H1 (cell line): ENCODE measurements around the gene TET2. TPM values are rescaled to one million over a fixed set of nuclear protein-coding genes. Genes with fewer than 3 reads are reported as not detected.

Source experiments
- CTCF ChIA-PET: fragments of 300-600 bp; sonication (Branson Sonifier 250); formaldehyde crosslinking; loops from one replicate; lab custom pipeline; 2021; ENCODE audit not compliant: partially characterized antibody; lab: Charles Lee
- POLR2A ChIA-PET: fragments of 300-600 bp; sonication (Branson Sonifier 250); formaldehyde crosslinking; loops from one replicate; lab custom pipeline; 2021; ENCODE audit warnings: inconsistent platforms; ENCODE audit not compliant: partially characterized antibody; lab: Charles Lee
- DNase-seq, 2 experiments: peaks; one replicate each; pipeline versions ENCODE4 v3.0.0 to v3.0.0-alpha.2; 2010 to 2022; ENCODE audit warnings: low spot score in 2 of 2, low read depth in 1 of 2, mixed read lengths in 1 of 2
- FAIRE-seq: peaks from 2 replicates; lab custom pipeline; 2011; peaks lifted over from hg19 to GRCh38; lab: Jason Lieb, UNC
- H2AFZ ChIP-seq: 2 replicates; pipeline ENCODE4 v1.8.1; 2012; ENCODE audit warnings: low read length, inconsistent platforms
- H2AK5ac ChIP-seq: 2 replicates; pipeline ENCODE4 v1.6.1; 2013; ENCODE audit warnings: low read depth, low read length
- H2BK120ac ChIP-seq: replicated peaks from 2 replicates; pipeline ENCODE3; 2013; ENCODE audit warnings: low read depth, low read length, inconsistent platforms
- H2BK12ac ChIP-seq: 2 replicates; pipeline ENCODE4 v1.6.1; 2013; ENCODE audit warnings: low read depth, low read length
- H2BK15ac ChIP-seq: 2 replicates; pipeline ENCODE4 v1.6.1; 2013; ENCODE audit warnings: low read length
- H2BK20ac ChIP-seq: 2 replicates; pipeline ENCODE4 v1.6.1; 2013; ENCODE audit warnings: low read length
- H2BK5ac ChIP-seq: 2 replicates; pipeline ENCODE4 v1.6.1; 2013; ENCODE audit warnings: low read depth, low read length
- H3K14ac ChIP-seq: 2 replicates; pipeline ENCODE4 v1.6.1; 2013; ENCODE audit warnings: inconsistent platforms; ENCODE audit not compliant: insufficient read length
- H3K18ac ChIP-seq: 2 replicates; pipeline ENCODE4 v1.6.1; 2013; ENCODE audit warnings: low read length; ENCODE audit errors: extremely low read depth
- H3K23ac ChIP-seq: 2 replicates; pipeline ENCODE4 v1.6.1; 2013; ENCODE audit warnings: inconsistent platforms; ENCODE audit not compliant: insufficient read length
- H3K23me2 ChIP-seq: 2 replicates; pipeline ENCODE4 v1.6.1; 2013; ENCODE audit warnings: low read depth, low read length
- H3K27ac ChIP-seq: 2 replicates; pipeline ENCODE4 v1.6.1; 2011; ENCODE audit warnings: low read depth, low read length, inconsistent platforms
- H3K27me3 ChIP-seq, 4 experiments: replicated peaks in 1 of 4; 1 replicate in 1 of 4; 2 replicates in 3 of 4; pipeline versions ENCODE4 v1.6.1 to v1.8.1; 2011 to 2013; ENCODE audit warnings: low read length in 3 of 4, mild to moderate bottlenecking in 3 of 4, inconsistent platforms in 2 of 4, mixed read lengths in 2 of 4, moderate library complexity in 1 of 4; ENCODE audit not compliant: control insufficient read depth in 3 of 4, insufficient read depth in 3 of 4; ENCODE audit errors: extremely low read depth in 1 of 4
- H3K36me3 ChIP-seq, 4 experiments: 2 replicates each; pipeline versions ENCODE4 v1.6.1 to v1.8.1; 2011 to 2013; ENCODE audit warnings: mild to moderate bottlenecking in 4 of 4, low read length in 3 of 4, moderate library complexity in 2 of 4, control low read depth in 1 of 4, inconsistent platforms in 1 of 4; ENCODE audit not compliant: insufficient read depth in 4 of 4, control insufficient read depth in 2 of 4
- H3K4ac ChIP-seq: replicated peaks from 2 replicates; pipeline ENCODE3; 2013; ENCODE audit warnings: low read length, low read depth, mixed read lengths, inconsistent platforms; ENCODE audit not compliant: insufficient read length
- H3K4me1 ChIP-seq, 4 experiments: replicated peaks in 1 of 4; 1 replicate in 1 of 4; 2 replicates in 3 of 4; pipeline versions ENCODE4 v1.6.1 to v1.8.1; 2011 to 2013; ENCODE audit warnings: low read length in 3 of 4, inconsistent platforms in 2 of 4, mixed read lengths in 1 of 4; ENCODE audit not compliant: insufficient read depth in 4 of 4, control insufficient read depth in 3 of 4
- H3K4me2 ChIP-seq, 2 experiments: 2 replicates each; pipeline versions ENCODE4 v1.6.1 to v1.8.1; 2011 to 2013; ENCODE audit warnings: low read depth in 2 of 2, low read length in 2 of 2, control low read depth in 1 of 2, inconsistent platforms in 1 of 2, mild to moderate bottlenecking in 1 of 2; ENCODE audit not compliant: insufficient read depth in 1 of 2
- H3K4me3 ChIP-seq, 4 experiments: fragments of 200-600, 300-600 bp in 1 of 4; sonication (generic), shearing (Covaris generic), sonication (Bioruptor Twin) in 1 of 4; 2 replicates each; pipeline versions ENCODE4 v1.5.1 to v1.8.1; 2011 to 2016; ENCODE audit warnings: low read length in 4 of 4, low read depth in 3 of 4, control low read depth in 2 of 4, inconsistent platforms in 2 of 4, mild to moderate bottlenecking in 2 of 4, mixed read lengths in 1 of 4, moderate library complexity in 1 of 4; ENCODE audit not compliant: insufficient read depth in 2 of 4; ENCODE audit errors: extremely low read depth in 1 of 4
- H3K56ac ChIP-seq: replicated peaks from 2 replicates; pipeline ENCODE3; 2013; ENCODE audit warnings: low read depth, mild to moderate bottlenecking, mixed read lengths, low read length, inconsistent platforms; ENCODE audit not compliant: insufficient read length
- H3K79me1 ChIP-seq: 2 replicates; pipeline ENCODE4 v1.6.1; 2013; ENCODE audit warnings: low read depth, low read length, control low read depth
- H3K79me2 ChIP-seq, 2 experiments: 2 replicates each; pipeline versions ENCODE4 v1.6.1 to v1.8.1; 2012 to 2013; ENCODE audit warnings: low read length in 2 of 2, mild to moderate bottlenecking in 2 of 2, inconsistent platforms in 1 of 2; ENCODE audit not compliant: insufficient read depth in 2 of 2, control insufficient read depth in 1 of 2
- H3K9ac ChIP-seq, 4 experiments: replicated peaks in 1 of 4; 1 replicate in 1 of 4; 2 replicates in 3 of 4; pipeline versions ENCODE4 v1.6.1 to v1.8.1; 2011 to 2013; ENCODE audit warnings: low read depth in 3 of 4, low read length in 3 of 4, control low read depth in 2 of 4, mild to moderate bottlenecking in 2 of 4, moderate library complexity in 2 of 4, inconsistent platforms in 1 of 4; ENCODE audit errors: extremely low read depth in 1 of 4
- H3K9me3 ChIP-seq, 2 experiments: 2 replicates each; pipeline versions ENCODE4 v1.6.1 to v1.8.1; 2012 to 2013; ENCODE audit warnings: mild to moderate bottlenecking in 2 of 2, moderate library complexity in 2 of 2, control low read depth in 1 of 2, inconsistent platforms in 1 of 2, low read depth in 1 of 2, low read length in 1 of 2, mixed read lengths in 1 of 2; ENCODE audit not compliant: insufficient read depth in 2 of 2
- H4K20me1 ChIP-seq, 2 experiments: replicated peaks in 1 of 2; 2 replicates each; pipeline versions ENCODE3 to v1.8.1; 2011 to 2013; ENCODE audit warnings: inconsistent platforms in 2 of 2, low read length in 2 of 2, mild to moderate bottlenecking in 1 of 2; ENCODE audit not compliant: insufficient read depth in 2 of 2, control insufficient read depth in 1 of 2
- H4K5ac ChIP-seq: 2 replicates; pipeline ENCODE4 v1.6.1; 2013; ENCODE audit warnings: low read length, low read depth, mixed read lengths, inconsistent platforms; ENCODE audit not compliant: insufficient read length
- H4K8ac ChIP-seq: 2 replicates; pipeline ENCODE4 v1.8.0; 2013; ENCODE audit warnings: mild to moderate bottlenecking, moderate library complexity, low read length, inconsistent platforms; ENCODE audit not compliant: insufficient read depth; ENCODE audit errors: extremely low read depth
- H4K91ac ChIP-seq: replicated peaks from 2 replicates; pipeline ENCODE3; 2013; ENCODE audit warnings: low read length, mixed read lengths, inconsistent platforms; ENCODE audit not compliant: insufficient read length
- GTF2F1 ChIP-seq: IDR thresholded peaks from 2 replicates; pipeline ENCODE4 v1.6.1; 2012; ENCODE audit warnings: low read depth, low read length, improper control_type of control experiment, borderline replicate concordance
- NRF1 ChIP-seq: IDR thresholded peaks from 2 replicates; pipeline ENCODE4 v1.6.1; 2011; ENCODE audit warnings: mild to moderate bottlenecking, low read depth, low read length, improper control_type of control experiment
- POLR2AphosphoS5 ChIP-seq: IDR thresholded peaks from 2 replicates; pipeline ENCODE4 v1.6.1; 2011; ENCODE audit warnings: low read depth, low read length
- RBBP5 ChIP-seq: IDR thresholded peaks from 2 replicates; pipeline ENCODE4 v1.7.1; 2012; ENCODE audit warnings: low read depth, mild to moderate bottlenecking, inconsistent platforms, low read length, moderate library complexity, borderline replicate concordance
- TAF7 ChIP-seq: optimal IDR thresholded peaks from 2 replicates; pipeline ENCODE3; 2011; ENCODE audit warnings: low read depth, mild to moderate bottlenecking, inconsistent platforms, low read length, moderate library complexity, borderline replicate concordance
- WGBS, 2 experiments: shearing (Covaris generic) in 1 of 2; methylation state at CpG; one replicate each; pipeline versions ENCODE4 v1.1.6 to v1.1.7; 2013 to 2015; ENCODE audit warnings: low lambda C conversion rate in 2 of 2, mixed read lengths in 2 of 2, inconsistent platforms in 1 of 2, low coverage in 1 of 2, missing lambda C conversion rate in 1 of 2; ENCODE audit not compliant: insufficient replicate concordance in 2 of 2, insufficient coverage in 1 of 2, insufficient read length in 1 of 2; ENCODE audit errors: extremely low coverage in 1 of 2, missing lambda C conversion rate in 1 of 2; 5-methylcytosine and 5-hydroxymethylcytosine counted together
- polyA plus RNA-seq, 7 experiments: library from polyadenylated mRNA; depleted of rRNA in 3 of 7; stranded (reverse) in 5 of 7; unstranded in 2 of 7; fragments of >200 nt in 5 of 7; fragments of 200-250 nt in 2 of 7; gene quantifications; 1 replicate in 5 of 7; 2 replicates in 1 of 7; 4 replicates in 1 of 7; pipeline versions ENCODE4 v1.2.1 to v1.2.3, GENCODE V29; 2011 to 2013; ENCODE audit warnings: missing spikeins in 2 of 7, mixed read lengths in 2 of 7
- total RNA-seq: library from RNA; stranded (reverse); fragmentation: NEBNext Ultra II Directional; extraction: Animal tissue kit (Norgen Biotek cat#: 25700); gene quantifications from 2 replicates; pipeline ENCODE4 v1.2.1, GENCODE V29; 2021

Gene TET2
- total and polyA plus RNA-seq, 2 of the 8 experiments (the other 6 are each of a cell fraction or from before 2014, with no cell fraction given): 1.0 to 2.6 TPM

GRCh38 chr4:105189855-105190650 lies 43.4 kb downstream of the TET2 start:
- Histone ChIP-seq H3K9me3 (no peaks in the 10 kb centered on the region), H2BK12ac (no peak overlapping the region), H3K4me2 (no peak overlapping the region), H3K23ac (no peak overlapping the region), H3K36me3 (no peaks in the 10 kb centered on the region), H2AFZ (no peak overlapping the region), H3K56ac (no peak overlapping the region), H3K4ac (no peak overlapping the region), H4K5ac (no peak overlapping the region), H2BK20ac (no peak overlapping the region), H3K79me2 (no peaks in the 10 kb centered on the region)
- no peak for FAIRE-seq
- TF ChIP-seq RBBP5 (no peak), TAF7 (no peak), GTF2F1 (no peak), NRF1 (no peak), POLR2AphosphoS5 (no peak)
- TF ChIP-seq, all 59 proteins: peak for 0
- Histone ChIP-seq H2BK15ac (no peak overlapping the region), H2AK5ac (no peak overlapping the region), H3K14ac (no peak overlapping the region), H3K23me2 (no peaks in the 10 kb centered on the region), H3K4me3 (no peak overlapping the region), H2BK120ac (no peak overlapping the region), H2BK5ac (no peak overlapping the region), H4K20me1 (no peaks in the 10 kb centered on the region), H4K8ac (no peak overlapping the region), H3K4me1 (0 out of 7 replicates have a peak, but pooled peaks cover 0 to 2% (median 0%) of the 10 kb centered on the region in 4 experiments), H3K18ac (no peak overlapping the region), H3K27me3 (no peaks in the 10 kb centered on the region), H4K91ac (no peak overlapping the region), H3K79me1 (no peaks in the 10 kb centered on the region), H3K9ac (no peak overlapping the region), H3K27ac (no peak overlapping the region)
- POLR2A ChIA-PET: interaction anchor here (0.5 kb wide), 1 partner anchor 1303 kb away, joined by 3 read pairs; no protein-coding TSS in a partner anchor
- CTCF ChIA-PET: interaction anchor here (1.2 kb wide), 1 partner anchor 151 kb away, joined by 5 read pairs; no protein-coding TSS in a partner anchor
- WGBS, 2 experiments: 86% methylated on average over 2 of the region's 2 CpGs; no CpG with 5 or more reads in 1 of the 2 experiments
- no peak for DNase-seq
